RWPE1 (cell line): Measurements from ENCODE around the gene NIPAL3.
A peak's percentile ranks its signal among the peaks of the same experiment; 100 is the strongest.

Source experiments
- CTCF ChIA-PET: fragments of 350-600 bp; sonication (Branson Sonifier 250); formaldehyde crosslinking; extraction: SDS; loops from one replicate; lab custom pipeline; 2021; lab: Yijun Ruan, JAX
- POLR2A ChIA-PET: fragments of 400-600 bp; formaldehyde crosslinking; extraction: SDS; loops from one replicate; lab custom pipeline; 2020; ENCODE audit warnings: antibody characterized with exemption; ENCODE audit not compliant: low non-redundant PET; lab: Yijun Ruan, JAX
- DNase-seq: peaks from one replicate; pipeline ENCODE4 v3.0.0; 2012; ENCODE audit warnings: low spot score
- H3K27ac ChIP-seq: fragments of 450-650 bp; 2 replicates; pipeline ENCODE4 v1.5.1; 2017
- TF ChIP-seq, protein P1 (sequence below): fragments of 450-650 bp; conservative IDR thresholded peaks from 2 replicates; pipeline ENCODE4 v1.5.1; 2017; ENCODE audit warnings: low read depth, mild to moderate bottlenecking

Gene NIPAL3

DNA sequence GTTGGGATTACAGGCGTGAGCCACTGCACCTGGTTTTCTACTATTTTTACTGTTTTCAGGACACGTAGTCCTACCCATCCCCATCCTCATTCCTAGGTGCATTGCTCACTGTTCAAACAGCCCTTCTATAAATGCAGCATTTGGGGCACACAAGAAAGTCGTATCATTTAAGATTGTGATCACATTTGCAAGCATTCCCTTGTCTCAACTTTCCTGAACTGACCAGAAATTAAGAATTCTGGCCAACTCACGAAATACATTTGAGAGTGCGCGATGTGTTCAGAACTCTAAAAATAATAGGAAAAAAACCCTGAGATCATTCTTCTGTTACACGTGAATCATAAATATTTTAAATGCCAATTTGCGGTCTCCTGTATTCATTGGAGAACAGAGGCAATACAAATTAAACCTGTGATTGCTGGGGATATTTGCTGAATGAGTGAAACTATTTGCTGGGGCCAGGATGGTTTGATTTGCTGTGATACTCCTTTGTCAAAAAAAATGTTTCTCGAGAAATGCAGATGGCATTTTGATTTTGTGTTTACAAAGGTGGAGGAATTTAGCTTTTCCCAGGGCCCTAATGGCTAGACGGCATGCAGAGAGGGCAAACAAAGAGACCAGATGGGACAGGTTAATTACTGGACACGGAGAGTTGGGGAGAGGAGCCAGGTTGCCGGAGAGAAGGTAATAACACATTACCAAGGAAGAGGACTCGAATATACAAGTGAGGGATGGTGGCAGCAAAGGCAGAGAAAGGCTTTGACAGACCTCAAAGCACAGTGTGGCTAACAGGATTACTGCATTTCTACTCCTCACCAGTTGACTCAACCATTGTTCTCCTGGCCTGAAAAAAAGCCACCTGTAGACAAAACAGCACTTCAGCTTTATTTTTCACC is 40.5 kb upstream of the NIPAL3 start:
- CTCF ChIA-PET = interaction anchor here (0.6 to 1.0 kb wide), 2 partner anchors 16 to 143 kb away, joined by 3 read pairs; no protein-coding TSS in a partner anchor
- H3K27ac ChIP-seq = peak overlapping the region; percentile 93
- POLR2A ChIA-PET = no interaction called here
- TF ChIP-seq, protein P1, sequence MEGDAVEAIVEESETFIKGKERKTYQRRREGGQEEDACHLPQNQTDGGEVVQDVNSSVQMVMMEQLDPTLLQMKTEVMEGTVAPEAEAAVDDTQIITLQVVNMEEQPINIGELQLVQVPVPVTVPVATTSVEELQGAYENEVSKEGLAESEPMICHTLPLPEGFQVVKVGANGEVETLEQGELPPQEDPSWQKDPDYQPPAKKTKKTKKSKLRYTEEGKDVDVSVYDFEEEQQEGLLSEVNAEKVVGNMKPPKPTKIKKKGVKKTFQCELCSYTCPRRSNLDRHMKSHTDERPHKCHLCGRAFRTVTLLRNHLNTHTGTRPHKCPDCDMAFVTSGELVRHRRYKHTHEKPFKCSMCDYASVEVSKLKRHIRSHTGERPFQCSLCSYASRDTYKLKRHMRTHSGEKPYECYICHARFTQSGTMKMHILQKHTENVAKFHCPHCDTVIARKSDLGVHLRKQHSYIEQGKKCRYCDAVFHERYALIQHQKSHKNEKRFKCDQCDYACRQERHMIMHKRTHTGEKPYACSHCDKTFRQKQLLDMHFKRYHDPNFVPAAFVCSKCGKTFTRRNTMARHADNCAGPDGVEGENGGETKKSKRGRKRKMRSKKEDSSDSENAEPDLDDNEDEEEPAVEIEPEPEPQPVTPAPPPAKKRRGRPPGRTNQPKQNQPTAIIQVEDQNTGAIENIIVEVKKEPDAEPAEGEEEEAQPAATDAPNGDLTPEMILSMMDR = no peak
- peak; percentile 73 for DNase-seq

DNA sequence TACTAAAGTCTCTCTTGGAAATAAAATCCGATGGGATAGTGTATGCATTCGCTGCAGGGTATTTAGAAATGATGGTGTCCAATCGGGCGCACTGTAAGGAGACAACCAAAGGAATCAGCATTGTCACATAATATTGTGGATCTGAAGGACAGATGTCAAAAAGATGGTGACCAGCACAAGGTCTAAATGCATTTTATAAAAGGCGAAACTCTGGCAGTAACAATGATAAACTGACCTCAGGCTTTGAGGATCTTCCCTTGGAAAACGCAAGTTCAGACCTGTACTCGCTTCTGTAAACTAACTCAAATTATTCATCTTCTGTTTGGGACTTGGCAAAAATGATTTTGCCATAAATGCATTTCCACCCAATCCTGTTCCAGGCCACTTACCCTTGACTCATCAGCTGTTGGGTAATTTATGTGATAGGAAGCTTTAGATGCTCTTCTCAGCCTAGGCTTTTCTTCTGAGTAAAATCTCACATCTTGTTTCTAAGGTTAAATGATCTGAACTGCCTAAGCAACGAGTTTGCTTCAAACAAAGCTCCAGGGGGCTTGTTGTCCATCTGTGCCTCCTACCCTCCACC is 35.8 kb upstream of the NIPAL3 start:
- peak overlapping the region; percentile 87; the same call in 1 of the 2 replicates for H3K27ac ChIP-seq
- ChIA-PET CTCF (interaction anchor here (0.7 to 3.0 kb wide), 5 partner anchors 11 to 178 kb away, joined by 3 to 13 read pairs (median 3); partner anchors contain the start of gene NIPAL3), POLR2A (no interaction called here)
- DNase-seq = peak; percentile 90
- TF ChIP-seq, protein P1 = no peak

DNA sequence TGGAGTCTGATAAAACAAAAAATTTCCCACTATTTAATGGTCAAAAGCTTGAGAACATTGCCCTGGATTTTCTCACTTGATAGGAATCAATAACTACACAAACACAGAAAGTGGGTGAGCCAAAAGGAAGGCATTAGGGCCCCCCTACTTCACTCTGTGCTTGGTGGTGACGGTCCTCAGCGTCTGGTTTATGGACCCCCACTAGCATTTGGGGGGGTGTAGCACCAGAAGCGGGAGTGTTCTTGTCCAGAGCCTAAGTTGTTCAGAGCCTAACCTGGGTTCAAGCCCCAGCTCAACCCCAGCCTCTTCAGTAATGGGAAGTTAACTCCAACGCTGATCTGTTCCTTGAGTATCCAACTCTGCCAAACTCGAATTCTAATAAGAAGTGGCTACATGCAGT is 35.1 kb upstream of the NIPAL3 start:
- H3K27ac ChIP-seq = peak overlapping the region; percentile 87
- ChIA-PET POLR2A (no interaction called here), CTCF (interaction anchor here (0.7 to 3.0 kb wide), 2 partner anchors 11 to 124 kb away, joined by 3 to 13 read pairs; no protein-coding TSS in a partner anchor)
- TF ChIP-seq, protein P1 = no peak
- DNase-seq = no peak

DNA sequence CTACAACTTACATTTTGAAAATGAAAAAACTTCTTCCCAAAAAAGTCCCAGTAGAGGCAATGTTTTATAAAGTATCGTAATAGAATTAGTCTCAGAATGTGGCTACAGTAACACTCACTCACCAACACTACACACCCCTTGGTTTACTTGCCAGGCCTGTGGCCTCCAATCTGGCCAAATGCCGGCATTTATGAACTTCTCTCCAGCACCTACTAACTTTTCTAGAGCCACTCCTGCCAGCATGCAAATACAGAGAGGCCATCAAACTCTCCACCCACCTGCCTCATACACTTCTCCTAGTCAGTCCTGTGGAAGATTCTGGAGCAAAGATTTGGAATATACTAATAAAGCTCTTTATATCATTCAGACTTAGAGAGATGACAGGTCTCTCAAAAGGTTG is 34.3 kb upstream of the NIPAL3 start:
- no peak for DNase-seq
- POLR2A ChIA-PET = no interaction called here
- CTCF ChIA-PET = interaction anchor here (0.6 to 3.0 kb wide), 4 partner anchors 9 to 182 kb away, joined by 3 to 13 read pairs (median 5); partner anchors contain the start of gene GRHL3

DNA sequence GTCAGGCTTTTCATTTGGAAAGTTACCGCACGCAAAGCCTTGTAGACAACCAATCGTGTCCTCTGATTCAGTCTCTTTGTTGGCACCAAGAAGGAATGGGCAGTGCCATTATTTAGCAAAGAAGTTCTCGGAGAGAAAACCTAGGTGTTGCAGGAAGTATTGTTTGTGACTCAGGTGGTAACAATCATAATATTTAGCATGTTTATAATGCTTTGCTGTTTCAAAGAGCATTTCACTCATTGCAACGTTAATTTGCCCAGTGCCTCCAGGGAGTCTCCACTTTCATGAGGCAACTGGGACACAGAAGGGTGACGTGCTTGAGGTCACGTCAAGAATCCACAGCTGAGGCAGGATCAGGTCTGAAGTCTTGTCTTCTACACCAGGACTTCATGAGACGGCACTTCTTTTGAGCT is 33.4 kb upstream of the NIPAL3 start:
- POLR2A ChIA-PET = no interaction called here
- peak overlapping the region; percentile 65 for H3K27ac ChIP-seq
- CTCF ChIA-PET = interaction anchor here (1.0 to 1.4 kb wide), 3 partner anchors 9 to 183 kb away, joined by 6 to 8 read pairs (median 7); no protein-coding TSS in a partner anchor
- DNase-seq = peak; percentile 41
- TF ChIP-seq, protein P1 = no peak

More for the DNA sequence above, 34.3 kb upstream of the NIPAL3 start:
- TF ChIP-seq, protein P1 = no peak
- H3K27ac ChIP-seq = no peak overlapping the region; the same call in 1 of the 2 replicates

DNA sequence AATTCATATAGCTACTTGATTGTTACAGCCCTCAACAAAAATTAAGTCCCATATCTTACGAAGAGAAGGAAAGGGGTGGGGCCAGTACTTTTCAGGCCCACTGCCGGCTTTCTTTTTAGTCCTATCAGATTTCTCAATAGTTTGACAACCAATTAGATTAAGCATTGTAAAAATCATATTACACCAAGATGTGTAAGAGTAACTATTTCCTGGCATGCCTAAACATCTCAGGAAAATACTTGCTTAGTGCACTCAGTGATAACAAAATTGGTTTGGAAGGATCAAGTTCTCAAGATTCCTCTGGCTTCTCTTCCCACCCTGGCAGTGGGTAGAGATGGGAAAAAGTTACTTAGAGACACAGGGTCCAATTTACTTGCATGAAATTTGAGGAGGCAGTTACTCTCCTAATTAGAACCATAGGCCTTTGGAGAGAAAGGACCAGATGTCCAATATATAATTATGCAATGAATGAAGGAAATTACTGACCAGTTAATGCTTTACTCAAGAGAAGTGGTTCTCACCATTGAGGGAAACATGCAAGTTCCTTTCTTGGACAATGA is 32.1 kb upstream of the NIPAL3 start:
- POLR2A ChIA-PET = no interaction called here
- TF ChIP-seq, protein P1 = no peak
- CTCF ChIA-PET = interaction anchor here (0.6 kb wide), 1 partner anchor 181 kb away, joined by 6 read pairs; no protein-coding TSS in a partner anchor
- H3K27ac ChIP-seq = peak overlapping the region; percentile 76
- DNase-seq = no peak
